Hematopoietic multipotent progenitor cell treated with erythropoietin and hydrocortisone succinate and interleukin-3 and kit ligand, for 8 days (in vitro differentiated cells): ENCODE data around the gene ETV6.
A peak's percentile ranks its signal among the peaks of the same experiment; 100 is the strongest.

ENCODE experiments used
- DNase-seq: peaks from one replicate; pipeline ENCODE4 v3.0.0-alpha.2; 2015

The ETV6 gene

GRCh38 chr12:11870041-11870451, 220.6 kb downstream of the ETV6 start:
- no peak for DNase-seq

- no peak for DNase-seq
Observed at GRCh38 chr12:11872055-11872454, 222.6 kb downstream of the ETV6 start.

DNA sequence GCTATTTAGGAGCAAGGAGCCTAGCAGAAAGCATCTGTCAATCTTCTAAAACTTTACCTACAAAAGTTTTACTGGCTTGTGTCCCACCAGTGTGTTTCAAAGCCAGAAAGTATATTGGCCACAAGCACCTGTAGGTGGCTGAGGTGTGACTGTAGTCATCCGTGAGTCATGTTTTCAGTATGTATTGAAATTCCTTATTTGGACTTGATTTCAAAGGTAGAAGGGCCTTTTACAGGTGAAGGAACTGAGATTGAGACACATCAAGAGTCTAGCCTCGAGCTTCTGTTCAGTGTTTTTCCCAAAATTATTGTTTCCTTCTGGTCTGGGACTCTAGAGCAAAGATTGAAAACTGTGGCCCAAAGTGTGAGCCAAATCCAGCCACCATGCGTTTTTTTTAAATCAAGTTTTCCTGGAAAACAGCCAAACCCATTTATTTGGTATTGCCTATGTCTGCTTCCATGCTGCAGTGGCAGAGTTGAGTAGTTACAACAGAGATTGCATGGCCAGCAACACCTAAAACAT, 226.0 kb downstream of the ETV6 start:
- peak; percentile 15 for DNase-seq

DNA sequence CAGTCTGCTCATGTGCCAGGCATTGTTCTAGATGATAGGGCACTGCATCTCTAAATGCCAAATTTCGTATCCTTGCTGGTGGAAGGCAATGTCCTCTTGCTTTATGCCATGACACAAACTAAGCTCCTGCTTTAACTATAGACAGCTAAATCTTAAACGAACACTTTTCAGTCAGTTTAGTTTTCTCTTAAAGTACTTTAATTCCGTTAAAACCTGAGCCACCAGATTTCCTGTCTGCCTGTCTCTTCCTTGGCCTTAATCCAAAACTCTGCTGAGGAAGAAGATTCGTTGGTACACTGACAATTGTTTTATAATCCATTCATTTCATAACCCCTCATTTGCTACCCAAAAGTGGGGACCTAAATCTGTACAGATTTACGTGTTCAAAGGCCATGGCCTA, 226.8 kb downstream of the ETV6 start:
- DNase-seq = no peak

- no peak for DNase-seq
Observed at GRCh38 chr12:11877102-11877826, 227.8 kb downstream of the ETV6 start.

DNA sequence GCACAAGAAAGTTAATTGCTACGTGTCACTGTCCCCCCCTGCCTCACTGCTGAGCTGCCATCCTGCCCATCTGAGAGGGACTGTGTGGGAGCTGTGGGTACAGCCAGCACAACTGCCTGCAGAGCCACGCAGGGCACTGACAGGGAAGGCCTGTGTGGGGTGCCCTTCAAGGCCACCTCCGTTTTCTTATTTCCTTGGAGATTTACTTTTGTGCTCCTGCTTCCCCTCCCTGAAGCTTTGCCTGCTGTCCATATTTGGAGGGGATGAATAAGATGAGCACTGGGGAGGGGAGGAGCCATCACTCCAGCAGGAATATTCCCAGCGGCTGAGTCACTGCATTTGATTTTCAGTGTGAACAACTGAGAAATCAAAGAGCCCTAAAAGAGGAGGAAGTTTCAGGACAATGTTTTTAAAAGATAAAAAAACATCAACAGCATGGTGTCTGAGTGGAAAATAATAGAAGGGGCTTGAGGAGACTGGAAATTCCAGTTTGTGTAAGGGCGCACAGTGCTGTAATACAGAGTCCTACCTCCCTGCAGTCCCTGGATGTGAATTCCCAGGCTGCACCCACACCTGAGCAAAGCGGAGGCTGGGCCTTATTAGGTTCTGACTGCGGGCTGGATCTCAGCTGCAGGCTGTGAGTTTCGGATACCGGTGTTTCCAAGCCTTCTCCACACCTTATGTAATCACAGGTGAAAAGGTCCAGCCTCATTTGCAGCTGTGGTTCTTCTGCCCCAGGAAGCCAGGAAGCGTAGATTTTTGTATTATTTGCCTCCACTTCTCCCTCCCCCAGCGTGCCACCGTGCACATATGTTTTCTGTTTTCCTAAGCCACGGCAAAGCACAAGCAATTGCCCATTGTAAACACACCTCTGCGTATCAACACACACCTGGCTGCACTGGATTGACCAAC, 228.7 kb downstream of the ETV6 start:
- no peak for DNase-seq

DNA sequence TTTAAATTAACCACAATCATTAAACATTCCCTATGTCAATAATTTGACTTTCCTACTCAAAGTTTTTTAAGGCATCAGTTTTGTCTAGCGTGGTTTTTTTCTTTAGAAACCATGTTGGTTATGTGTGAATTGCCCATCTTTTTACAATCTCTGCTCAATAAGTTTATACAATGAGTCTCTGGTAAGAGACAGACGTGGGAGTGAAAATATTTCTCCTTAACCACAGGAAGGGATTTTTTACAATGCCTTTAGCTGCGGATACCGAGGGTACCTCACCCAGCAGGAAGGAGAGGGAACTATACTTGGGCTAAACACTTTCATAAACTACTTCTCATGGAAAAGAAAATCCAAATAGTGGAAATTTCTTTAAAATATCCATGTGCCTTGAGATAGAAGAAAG, 229.8 kb downstream of the ETV6 start:
- DNase-seq = no peak

- DNase-seq = peak; percentile 47
Observed at GRCh38 chr12:11880381-11880780, 230.9 kb downstream of the ETV6 start.

- DNase-seq = no peak
Observed at GRCh38 chr12:11881835-11882234, 232.4 kb downstream of the ETV6 start.

DNA sequence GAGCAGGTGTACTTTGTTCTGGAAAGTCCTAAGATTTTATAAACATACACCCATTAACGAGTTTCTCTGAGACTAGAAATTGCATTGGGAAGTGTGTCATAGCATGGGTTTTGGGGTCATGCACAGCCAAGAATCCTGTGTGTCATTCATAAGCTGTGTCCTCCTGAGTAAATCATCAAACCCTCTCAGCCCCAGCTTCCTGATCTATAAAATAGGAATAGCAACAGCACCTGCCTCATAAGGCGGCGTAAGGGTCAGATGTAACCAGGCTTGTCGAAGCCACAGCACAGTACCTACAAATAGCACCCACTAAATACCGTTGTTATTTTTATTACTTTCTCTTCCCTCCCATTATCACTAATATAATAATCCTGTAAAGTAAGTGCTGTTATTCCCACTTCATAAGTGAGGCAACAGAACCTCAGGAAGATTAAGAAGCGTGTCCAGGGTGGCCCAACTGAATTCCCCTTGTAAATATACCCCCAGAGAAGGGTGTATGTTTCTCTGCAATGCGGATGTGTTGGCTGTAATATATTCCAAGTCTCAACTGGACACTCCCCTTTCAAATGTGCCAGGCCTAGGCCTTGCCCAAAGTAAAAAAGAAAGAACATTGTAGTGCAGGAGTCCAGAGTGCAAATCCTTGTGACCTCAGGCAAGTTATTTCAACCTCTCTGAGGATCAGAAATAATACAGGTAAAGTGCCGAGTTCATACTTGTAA, 233.0 kb downstream of the ETV6 start:
- no peak for DNase-seq

DNA sequence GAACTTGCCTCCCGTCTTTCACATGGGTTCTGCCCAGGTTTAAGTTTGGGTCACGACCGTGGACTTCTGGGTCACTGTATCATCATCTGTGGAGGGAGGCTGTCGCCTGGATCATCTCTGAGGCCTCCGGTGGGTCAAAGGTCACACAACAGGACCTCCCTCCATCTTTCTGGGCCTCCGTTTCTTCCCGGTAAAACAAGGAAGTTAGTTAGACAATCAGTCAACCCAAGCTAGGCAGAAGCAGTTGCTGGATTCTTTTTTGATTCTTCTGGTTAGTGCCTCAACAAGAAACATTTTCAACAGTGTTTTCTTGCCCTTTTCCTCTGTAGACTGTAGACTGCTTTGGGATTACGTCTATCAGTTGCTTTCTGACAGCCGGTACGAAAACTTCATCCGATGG, 234.6 kb downstream of the ETV6 start:
- DNase-seq = no peak

DNA sequence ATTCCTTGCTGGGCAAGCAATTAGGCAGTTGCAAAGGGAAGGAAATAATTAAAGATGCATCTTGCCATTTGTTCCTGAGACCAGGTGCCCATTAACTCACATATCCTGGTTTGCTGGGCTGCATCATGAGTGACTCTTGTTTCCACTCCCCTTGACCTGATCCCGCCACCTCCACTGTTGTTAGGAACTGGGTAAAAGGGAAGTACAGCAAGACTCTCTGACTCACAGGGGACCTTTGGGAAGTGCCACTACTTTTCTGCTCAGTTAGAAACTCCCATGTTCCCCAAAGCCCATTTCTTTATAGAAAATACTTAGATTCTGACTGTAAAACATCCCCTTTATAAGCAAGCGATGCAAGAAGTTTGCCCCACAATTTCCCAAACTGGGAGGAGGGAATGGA, 235.2 kb downstream of the ETV6 start:
- no peak for DNase-seq

DNA sequence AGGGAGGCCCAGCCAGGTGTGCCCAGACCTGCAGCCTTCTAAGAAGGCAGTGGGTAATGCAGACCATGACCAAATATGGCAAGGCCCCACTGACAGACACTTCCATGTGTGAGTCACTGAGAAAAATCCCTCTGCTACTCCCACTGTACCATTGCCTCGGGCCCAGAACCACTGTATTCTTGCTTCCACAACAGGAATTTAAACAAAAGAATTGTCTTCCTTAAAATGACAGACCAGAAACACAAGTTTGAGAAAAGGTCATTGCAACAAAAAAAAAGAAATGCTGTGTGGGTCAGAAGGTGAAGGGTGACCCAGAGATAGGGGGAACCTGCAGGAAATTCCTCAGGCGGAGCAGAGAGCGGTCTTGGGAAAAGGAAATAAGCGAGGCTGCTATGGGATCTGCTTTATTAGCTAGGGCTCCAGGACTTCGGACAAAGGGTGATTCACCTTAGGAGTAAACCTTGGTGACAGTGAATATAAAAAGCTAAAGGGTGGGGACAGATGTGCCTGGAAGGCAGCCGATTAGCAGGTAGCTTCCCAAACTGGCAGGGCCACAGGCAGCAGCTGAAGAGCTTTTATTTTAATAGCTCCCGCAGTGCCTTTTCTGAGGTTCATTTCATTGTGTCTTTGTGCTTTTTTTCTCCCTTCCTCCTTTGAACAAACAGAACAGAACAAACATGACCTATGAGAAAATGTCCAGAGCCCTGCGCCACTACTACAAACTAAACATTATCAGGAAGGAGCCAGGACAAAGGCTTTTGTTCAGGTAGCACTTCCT, 236.0 kb downstream of the ETV6 start:
- DNase-seq = no peak

GRCh38 chr12:11886339-11886738, 236.9 kb downstream of the ETV6 start:
- no peak for DNase-seq

- DNase-seq = no peak
Observed at GRCh38 chr12:11888029-11888428, 238.6 kb downstream of the ETV6 start.

DNA sequence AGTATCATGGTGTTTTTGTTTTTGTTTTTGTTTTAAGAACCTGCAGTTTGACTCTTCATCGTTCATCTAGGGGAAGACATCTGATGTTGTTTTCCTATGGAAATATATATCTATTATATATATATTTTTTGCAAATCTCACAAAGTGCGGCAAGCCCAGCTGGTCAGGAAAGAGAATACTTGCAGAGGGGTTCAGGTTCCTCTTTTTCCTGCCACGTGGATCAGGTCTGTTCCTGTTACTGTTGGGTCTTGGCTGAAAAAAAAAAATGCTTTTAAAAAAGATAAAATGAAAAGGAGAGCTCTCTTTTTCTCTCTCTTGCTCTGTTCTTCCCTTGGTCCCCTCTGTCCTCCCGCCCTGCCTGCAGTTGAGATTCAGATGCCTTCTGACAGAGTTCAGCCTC, 241.9 kb downstream of the ETV6 start:
- no peak for DNase-seq

GRCh38 chr12:11891754-11892386, 242.4 kb downstream of the ETV6 start:
- DNase-seq = no peak

- no peak for DNase-seq
Observed at GRCh38 chr12:11893998-11894397, 244.5 kb downstream of the ETV6 start.

DNA sequence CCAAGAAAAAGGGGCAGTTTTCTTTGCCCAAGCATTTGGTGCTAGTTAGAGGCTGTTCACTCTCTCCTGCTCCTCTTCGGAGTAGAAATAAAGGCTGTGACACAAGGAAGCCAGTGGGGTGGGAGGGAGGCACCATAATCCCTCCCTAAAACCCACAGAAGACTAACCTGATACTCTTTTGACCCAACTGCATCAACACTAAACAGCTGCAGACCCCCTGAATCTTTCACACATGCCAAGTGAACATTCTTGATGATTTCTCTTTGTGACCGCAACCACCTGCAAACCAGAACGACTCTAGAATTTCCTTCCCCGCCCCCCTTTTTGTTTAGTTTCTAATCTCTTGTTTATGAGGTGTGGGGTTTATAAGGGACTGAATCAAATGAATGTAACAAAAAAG, 245.4 kb downstream of the ETV6 start:
- DNase-seq = no peak

DNA sequence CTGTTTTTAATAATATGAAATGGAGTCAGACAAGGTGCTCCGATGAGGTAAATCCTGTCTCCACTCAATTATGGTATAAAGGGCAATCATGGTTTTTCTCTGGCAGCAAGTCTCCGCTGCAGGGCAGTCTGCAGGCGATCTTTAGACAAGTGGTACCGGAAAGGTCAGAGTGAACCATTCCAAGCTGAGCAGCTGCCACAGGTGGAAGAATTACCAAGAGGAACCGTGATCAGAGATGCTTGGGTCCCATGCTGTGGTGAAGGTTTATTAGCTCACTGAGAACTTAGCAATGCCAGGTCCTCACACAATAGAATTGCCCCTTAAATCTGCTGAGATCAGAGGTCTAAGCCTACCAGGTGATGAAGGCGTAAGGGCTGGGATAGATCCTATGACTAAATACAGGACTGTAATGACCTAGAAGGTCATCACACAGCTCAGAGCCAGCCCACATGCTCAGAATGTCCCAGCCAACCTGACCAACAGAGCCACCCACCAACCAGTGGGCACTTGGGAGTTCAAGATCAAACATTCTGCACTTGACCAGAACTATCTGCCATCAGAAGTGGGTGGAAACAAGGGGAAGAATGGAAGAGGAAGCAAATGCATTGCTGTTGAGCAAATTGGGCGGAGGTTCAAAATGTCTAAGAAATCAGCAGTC, 246.1 kb downstream of the ETV6 start:
- DNase-seq = no peak

DNA sequence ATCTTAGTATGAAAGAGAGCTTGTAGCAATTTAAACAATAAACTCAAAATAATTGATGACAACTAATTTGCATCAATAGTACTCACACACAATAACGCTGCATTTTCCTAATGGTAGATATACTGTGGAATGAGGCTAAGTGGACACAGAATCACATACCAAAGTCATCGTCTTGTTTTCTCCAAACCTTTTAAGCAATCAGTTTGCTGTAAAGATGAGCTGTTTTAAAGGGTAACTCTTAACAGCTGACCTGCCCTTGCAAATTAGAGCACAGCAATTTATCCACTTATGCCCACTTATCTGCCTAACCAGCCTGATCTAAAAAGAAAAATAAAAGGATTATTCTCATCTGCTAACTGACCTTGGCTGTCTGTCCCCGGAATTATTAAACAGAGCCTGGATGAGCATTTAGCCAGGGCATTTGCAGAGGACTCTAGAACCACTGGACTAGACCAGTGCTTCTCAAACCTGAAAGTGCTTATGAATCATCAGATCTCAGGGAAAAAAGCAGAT, 247.0 kb downstream of the ETV6 start:
- DNase-seq = no peak
